Chondrocyte (in vitro differentiated cells): Measurements from ENCODE around the gene LUZP1. TPM values are rescaled to one million over a fixed set of nuclear protein-coding genes. Genes with fewer than 3 reads are reported as not detected.

Source experiments
- DNase-seq: peaks from one replicate; pipeline ENCODE4 v3.0.0; 2021; ENCODE audit warnings: mixed read lengths, low spot score
- H3K27ac Mint-ChIP-seq: one replicate; pipeline ENCODE4 v1.8.0; 2021; ENCODE audit warnings: mild to moderate bottlenecking, moderate library complexity, mixed read lengths; ENCODE audit not compliant: unreplicated experiment
- H3K27me3 Mint-ChIP-seq: 2 replicates; pipeline ENCODE4 v1.8.0; 2021; ENCODE audit warnings: low read depth, mixed read lengths
- H3K36me3 Mint-ChIP-seq: 2 replicates; pipeline ENCODE4 v1.8.0; 2021; ENCODE audit warnings: low read depth, mixed read lengths
- H3K4me1 Mint-ChIP-seq: 2 replicates; pipeline ENCODE4 v1.8.0; 2021; ENCODE audit warnings: low read depth, mild to moderate bottlenecking, mixed read lengths
- H3K4me3 Mint-ChIP-seq: one replicate; pipeline ENCODE4 v1.8.0; 2021; ENCODE audit warnings: mild to moderate bottlenecking, moderate library complexity, mixed read lengths; ENCODE audit not compliant: unreplicated experiment
- H3K9me3 Mint-ChIP-seq: 2 replicates; pipeline ENCODE4 v1.8.0; 2021; ENCODE audit warnings: low read depth, mixed read lengths
- total RNA-seq: library from RNA; stranded (reverse); gene quantifications from 3 replicates; pipeline ENCODE4 v1.2.1, GENCODE V29; 2021
- TF ChIP-seq, protein P1 (sequence below): fragments of 200-600 bp; sonication (generic); IDR thresholded peaks from 2 replicates; pipeline ENCODE4 v1.5.0; 2021; ENCODE audit warnings: antibody characterized with exemption, mild to moderate bottlenecking, moderate library complexity

Gene LUZP1
- total RNA-seq, 1 donor from 2014 or later, result 55.5 TPM

DNA sequence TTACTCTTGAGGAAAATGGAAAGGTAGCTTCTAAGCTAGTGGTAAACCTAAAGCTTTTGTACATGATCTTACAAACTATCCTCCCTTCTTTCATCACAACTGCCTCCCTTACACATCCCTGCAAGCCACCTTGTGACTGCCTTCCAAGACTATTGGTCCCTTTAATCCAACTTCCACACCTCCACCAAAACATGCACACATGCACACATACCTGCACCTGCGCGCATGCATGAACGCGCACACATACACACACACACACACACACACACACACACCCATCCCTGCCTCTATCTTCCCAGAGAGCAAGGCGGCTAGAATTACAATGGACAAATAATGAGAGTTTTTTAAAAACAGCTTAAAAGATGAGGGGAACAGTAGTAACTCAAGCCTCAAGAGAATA is 58.3 kb downstream of the LUZP1 start:
- Mint-ChIP-seq H3K9me3 (no peaks in the 10 kb centered on the region), H3K4me3 (no peak overlapping the region), H3K27me3 (no peaks in the 10 kb centered on the region), H3K4me1 (peaks cover 55% of the 10 kb centered on the region), H3K27ac (no peak overlapping the region), H3K36me3 (peaks cover 12% of the 10 kb centered on the region)
- no peak for DNase-seq
- TF ChIP-seq, protein P1, sequence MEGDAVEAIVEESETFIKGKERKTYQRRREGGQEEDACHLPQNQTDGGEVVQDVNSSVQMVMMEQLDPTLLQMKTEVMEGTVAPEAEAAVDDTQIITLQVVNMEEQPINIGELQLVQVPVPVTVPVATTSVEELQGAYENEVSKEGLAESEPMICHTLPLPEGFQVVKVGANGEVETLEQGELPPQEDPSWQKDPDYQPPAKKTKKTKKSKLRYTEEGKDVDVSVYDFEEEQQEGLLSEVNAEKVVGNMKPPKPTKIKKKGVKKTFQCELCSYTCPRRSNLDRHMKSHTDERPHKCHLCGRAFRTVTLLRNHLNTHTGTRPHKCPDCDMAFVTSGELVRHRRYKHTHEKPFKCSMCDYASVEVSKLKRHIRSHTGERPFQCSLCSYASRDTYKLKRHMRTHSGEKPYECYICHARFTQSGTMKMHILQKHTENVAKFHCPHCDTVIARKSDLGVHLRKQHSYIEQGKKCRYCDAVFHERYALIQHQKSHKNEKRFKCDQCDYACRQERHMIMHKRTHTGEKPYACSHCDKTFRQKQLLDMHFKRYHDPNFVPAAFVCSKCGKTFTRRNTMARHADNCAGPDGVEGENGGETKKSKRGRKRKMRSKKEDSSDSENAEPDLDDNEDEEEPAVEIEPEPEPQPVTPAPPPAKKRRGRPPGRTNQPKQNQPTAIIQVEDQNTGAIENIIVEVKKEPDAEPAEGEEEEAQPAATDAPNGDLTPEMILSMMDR, result no peak

DNA sequence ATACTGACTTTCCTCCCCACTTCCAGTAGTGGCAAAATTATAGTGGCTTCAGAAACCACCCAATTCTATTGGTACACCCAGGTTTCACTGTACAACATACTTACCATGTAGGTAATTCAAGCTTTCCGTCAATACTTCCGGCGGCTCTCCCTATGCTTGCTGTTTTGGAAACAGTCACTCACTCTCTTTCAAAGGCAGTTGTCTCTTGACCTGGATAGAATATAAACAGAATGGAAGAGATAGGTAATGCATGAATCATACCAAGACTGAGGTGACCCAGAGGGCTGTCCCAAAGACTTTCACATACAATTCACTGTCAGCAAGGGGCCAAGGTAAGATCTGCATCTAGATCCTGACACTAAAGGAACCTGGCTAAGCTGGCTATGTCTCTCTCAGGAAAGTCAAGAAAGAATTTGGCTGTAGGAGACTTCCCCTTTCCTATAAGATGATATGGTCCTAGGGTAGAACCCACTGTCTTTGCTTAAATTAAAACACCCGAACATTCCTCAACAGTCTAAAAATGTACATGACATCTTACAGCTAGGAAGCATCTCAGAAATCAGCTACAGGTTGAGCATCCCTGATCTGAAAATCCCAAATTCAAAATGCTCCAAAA is 59.6 kb downstream of the LUZP1 start:
- no peaks in the 10 kb centered on the region for H3K9me3 Mint-ChIP-seq
- H3K36me3 Mint-ChIP-seq, result peaks cover 14% of the 10 kb centered on the region
- H3K4me3 Mint-ChIP-seq, result no peak overlapping the region
- DNase-seq, result no peak
- peaks cover 42% of the 10 kb centered on the region for H3K4me1 Mint-ChIP-seq
- TF ChIP-seq, protein P1, result no peak
- H3K27ac Mint-ChIP-seq, result peak overlapping the region; percentile 8
- no peaks in the 10 kb centered on the region for H3K27me3 Mint-ChIP-seq

DNA sequence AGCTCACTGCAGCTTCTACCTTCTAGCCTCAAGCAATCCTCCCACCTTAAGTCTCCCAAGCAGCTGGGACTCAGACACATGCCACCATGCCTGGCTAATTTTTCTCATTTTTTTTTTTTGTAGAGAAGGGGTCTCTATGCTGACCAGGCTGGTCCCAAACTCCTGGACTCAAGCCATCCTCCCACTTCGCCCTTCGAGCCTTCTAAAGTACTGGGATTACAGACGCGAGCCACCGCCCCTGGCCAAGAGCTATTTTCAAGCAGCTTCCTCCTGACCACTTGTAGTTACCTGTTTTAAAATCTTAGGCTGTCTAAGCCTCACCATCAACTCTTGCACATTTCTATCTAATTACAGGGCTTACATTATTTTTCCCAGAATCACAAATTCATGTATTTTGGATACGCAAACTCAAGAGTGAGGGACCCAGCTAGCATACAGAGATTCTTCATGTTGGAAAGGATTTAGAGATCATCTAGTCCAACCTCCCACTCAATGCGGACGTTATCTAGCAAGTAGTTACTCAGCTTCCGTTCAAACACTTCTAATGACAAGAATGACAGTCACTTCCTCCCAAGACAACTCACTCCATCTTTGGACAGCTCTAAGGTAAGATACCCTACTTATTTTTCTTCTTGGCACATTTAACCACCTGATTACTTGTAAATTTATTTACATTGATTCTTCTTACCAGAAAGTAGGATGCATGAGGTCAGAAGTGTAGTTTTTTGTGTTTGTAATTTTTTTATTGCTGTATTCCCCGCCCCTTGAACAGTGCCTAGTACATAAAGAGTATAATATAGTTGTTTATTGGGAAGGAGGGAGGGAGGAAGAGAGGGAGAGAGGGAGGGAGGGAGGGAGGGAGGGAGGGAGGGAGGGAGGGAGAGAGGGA is 65.4 kb downstream of the LUZP1 start:
- H3K27me3 Mint-ChIP-seq, result no peaks in the 10 kb centered on the region
- no peak overlapping the region for H3K4me3 Mint-ChIP-seq
- peaks cover 51% of the 10 kb centered on the region for H3K4me1 Mint-ChIP-seq
- no peaks in the 10 kb centered on the region for H3K9me3 Mint-ChIP-seq
- peaks cover 15% of the 10 kb centered on the region for H3K36me3 Mint-ChIP-seq
- TF ChIP-seq, protein P1, result no peak
- no peak for DNase-seq
- H3K27ac Mint-ChIP-seq, result peak overlapping the region; percentile 76

DNA sequence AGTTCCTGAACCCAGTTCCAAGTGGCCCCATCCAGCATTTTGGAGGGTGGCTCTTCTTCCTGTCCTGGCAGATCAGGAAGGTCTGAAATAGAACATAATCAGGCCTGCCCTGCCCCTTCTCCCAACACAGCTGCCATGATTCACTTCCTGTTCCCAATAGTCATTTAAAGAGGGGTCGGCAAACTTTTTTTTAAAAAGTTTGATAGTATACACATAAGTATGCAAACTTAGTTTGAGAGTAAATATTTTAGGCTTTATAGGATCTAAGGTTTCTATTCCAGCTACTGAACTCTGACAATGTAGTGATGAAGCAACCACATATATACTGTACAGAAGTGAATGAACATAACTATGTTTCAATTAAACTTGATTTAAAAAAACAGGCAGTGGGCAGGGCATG is 66.4 kb downstream of the LUZP1 start:
- peaks cover 55% of the 10 kb centered on the region for H3K4me1 Mint-ChIP-seq

DNA sequence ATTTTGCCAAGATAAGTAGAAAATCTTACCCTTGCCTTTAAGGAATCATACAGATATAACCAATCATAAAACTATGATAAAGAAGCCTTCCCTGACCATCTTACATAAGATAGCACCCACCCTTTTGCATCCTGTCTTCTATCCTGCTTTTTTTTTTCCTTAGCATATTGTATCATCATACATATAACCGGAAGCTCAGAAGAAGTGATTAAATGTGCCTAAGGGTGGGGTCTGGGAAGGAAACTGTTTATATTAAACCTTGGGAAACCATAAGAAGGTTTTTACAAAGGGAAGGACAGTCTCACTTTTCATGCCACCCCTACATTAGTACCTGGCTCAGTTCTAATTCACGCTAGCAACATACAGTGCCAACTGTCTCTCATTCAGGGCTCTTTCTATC is 66.8 kb downstream of the LUZP1 start:
- TF ChIP-seq, protein P1, result no peak
- H3K4me1 Mint-ChIP-seq, result peaks cover 55% of the 10 kb centered on the region
- no peaks in the 10 kb centered on the region for H3K9me3 Mint-ChIP-seq
- H3K27me3 Mint-ChIP-seq, result no peaks in the 10 kb centered on the region
- peak overlapping the region; percentile 93 for H3K27ac Mint-ChIP-seq
- no peak overlapping the region for H3K4me3 Mint-ChIP-seq
- peaks cover 10% of the 10 kb centered on the region for H3K36me3 Mint-ChIP-seq
- no peak for DNase-seq

More for the DNA sequence above, 66.4 kb downstream of the LUZP1 start:
- TF ChIP-seq, protein P1, result no peak
- Mint-ChIP-seq H3K4me3 (no peak overlapping the region), H3K27me3 (no peaks in the 10 kb centered on the region), H3K27ac (peak overlapping the region; percentile 93), H3K9me3 (no peaks in the 10 kb centered on the region), H3K36me3 (peaks cover 11% of the 10 kb centered on the region)
- no peak for DNase-seq
